K562 (cell line): ENCODE measurements around the gene PLEKHF1. TPM values are rescaled to one million over a fixed set of nuclear protein-coding genes. Genes with fewer than 3 reads are reported as not detected.

ENCODE experiments used
- AFF4 ChIP-seq: sonication (generic); formaldehyde crosslinking; IDR thresholded peaks from 2 replicates; pipeline ENCODE4 v1.8.0; 2023; ENCODE audit warnings: mild to moderate bottlenecking, missing genetic modification reagents
- CHD7 ChIP-seq: fragments of 200-600 bp; sonication (generic); IDR thresholded peaks from one replicate; pipeline ENCODE4 v1.6.1; 2012; ENCODE audit warnings: mild to moderate bottlenecking, low read depth, low read length, inconsistent platforms
- KLF10 ChIP-seq: fragments of 250-450 bp; sonication (Bioruptor Pico); IDR thresholded peaks from 2 replicates; pipeline ENCODE4 v1.6.1; 2021; ENCODE audit warnings: matching md5 sums
- RBM22 ChIP-seq: fragments of 200-400 bp; formaldehyde crosslinking; IDR thresholded peaks from 2 replicates; pipeline ENCODE4 v1.6.1; 2018; ENCODE audit warnings: low read length, low read depth; ENCODE audit not compliant: poor library complexity, severe bottlenecking
- TRIM24 ChIP-seq, 2 experiments: fragments of 450-650 bp; IDR thresholded peaks; 2 replicates each; pipeline ENCODE4 v1.6.1; 2016
- ZNF23 ChIP-seq: fragments of 250-450 bp; sonication (Bioruptor Pico); IDR thresholded peaks from 2 replicates; pipeline ENCODE4 v1.4.0; 2020; ENCODE audit warnings: mild to moderate bottlenecking
- ZNF282 ChIP-seq: sonication (generic); formaldehyde crosslinking; IDR thresholded peaks from 2 replicates; pipeline ENCODE4 v1.8.1; 2023; ENCODE audit warnings: missing genetic modification reagents
- polyA plus RNA-seq, 8 experiments: library from polyadenylated mRNA; depleted of rRNA in 4 of 8; stranded (reverse) in 5 of 8; unstranded in 3 of 8; fragments of >200 nt; fragmentation: Nextera tagmentation in 2 of 8; fragmentation: Illumina TruSeq in 1 of 8; extraction: Ambion mirVana in 2 of 8; extraction: Trizol in 1 of 8; gene quantifications; 2 replicates each; pipeline versions ENCODE4 v1.2.1 to v1.2.3, GENCODE V29; 2011 to 2014; ENCODE audit warnings: inconsistent platforms in 1 of 8, missing spikeins in 1 of 8
- total RNA-seq, 7 experiments: library from RNA; depleted of rRNA in 6 of 7; stranded (reverse); fragments of >200 nt in 6 of 7; fragmentation: Illumina TruSeq in 2 of 7; extraction: Trizol in 2 of 7; gene quantifications; 2 replicates each; pipeline versions ENCODE4 v1.2.1 to v1.2.3, GENCODE V29; 2011 to 2021; ENCODE audit warnings: low replicate concordance in 1 of 7

The PLEKHF1 gene
- total and polyA plus RNA-seq, 9 of the 15 experiments (the other 6 are each of a cell fraction or from before 2014, with no cell fraction given) = 0.07 to 13.4 (median 3.9) TPM; not detected in 1

- TF ChIP-seq AFF4 (CRISPR knock-in tag) (no peak), ZNF282 (CRISPR knock-in tag) (no peak), ZNF23 (CRISPR knock-in tag) (no peak), CHD7 (no peak), TRIM24 (IDR thresholded peaks at IDR 0.05) (no peak), RBM22 (no peak), KLF10 (no peak)
Measured at GRCh38 chr19:29639086-29639485, 26.2 kb upstream of the PLEKHF1 start (continued).
